Neural cell (in vitro differentiated cells): Measurements from ENCODE around the gene ARHGAP24. TPM values are rescaled to one million over a fixed set of nuclear protein-coding genes. Genes with fewer than 3 reads are reported as not detected.

Source experiments
- H2AFZ ChIP-seq: fragments of 200-600, 300-800 bp; sonication (generic), shearing (Covaris generic); 2 replicates; pipeline ENCODE4 v1.6.0; 2014; ENCODE audit warnings: low read depth, mild to moderate bottlenecking, antibody characterized with exemption, low read length, moderate library complexity
- H3F3A ChIP-seq: fragments of 200-600 bp; shearing (Covaris generic); 2 replicates; pipeline ENCODE4 v1.6.1; 2016; ENCODE audit warnings: mild to moderate bottlenecking, moderate library complexity, mixed read lengths, antibody characterized with exemption, low read length; ENCODE audit not compliant: insufficient read depth, poor library complexity, severe bottlenecking
- H3K27ac ChIP-seq: fragments of 200-600, 300-800 bp; sonication (generic), shearing (Covaris generic); 2 replicates; pipeline ENCODE4 v1.5.1; 2014; ENCODE audit warnings: mild to moderate bottlenecking, low read length, moderate library complexity
- H3K27me3 ChIP-seq: fragments of 300-800, 200-600 bp; sonication (generic), shearing (Covaris generic); 2 replicates; pipeline ENCODE4 v1.6.0; 2014; ENCODE audit warnings: mild to moderate bottlenecking, low read depth, low read length, moderate library complexity; ENCODE audit not compliant: insufficient read depth
- H3K36me3 ChIP-seq: fragments of 300-800, 200-600 bp; sonication (generic), shearing (Covaris generic); 2 replicates; pipeline ENCODE4 v1.5.1; 2014; ENCODE audit warnings: mild to moderate bottlenecking, antibody characterized with exemption, low read length, moderate library complexity; ENCODE audit not compliant: insufficient read depth
- H3K4me2 ChIP-seq: fragments of 300-800, 200-600 bp; sonication (generic), shearing (Covaris generic); 2 replicates; pipeline ENCODE4 v1.6.0; 2014; ENCODE audit warnings: mild to moderate bottlenecking, low read length
- H3K4me3 ChIP-seq: fragments of 300-800, 200-600 bp; sonication (generic), shearing (Covaris generic); 2 replicates; pipeline ENCODE4 v1.5.1; 2014; ENCODE audit warnings: mild to moderate bottlenecking, low read length, moderate library complexity
- H3K79me2 ChIP-seq: fragments of 200-600 bp; shearing (Covaris generic); replicated peaks from 2 replicates; pipeline ENCODE4 v1.6.0; 2014; ENCODE audit warnings: mild to moderate bottlenecking, low read length, moderate library complexity; ENCODE audit not compliant: insufficient read depth
- H3K9ac ChIP-seq: fragments of 300-800, 200-600 bp; sonication (generic), shearing (Covaris generic); 2 replicates; pipeline ENCODE4 v1.6.1; 2016; ENCODE audit warnings: mild to moderate bottlenecking, low read length, mixed read lengths
- H3K9me2 ChIP-seq: fragments of 200-600 bp; shearing (Covaris generic); 2 replicates; pipeline ENCODE4 v1.6.1; 2016; ENCODE audit warnings: mild to moderate bottlenecking, low read length, mixed read lengths; ENCODE audit not compliant: insufficient read depth
- H3K9me3 ChIP-seq: fragments of 200-600, 300-800 bp; sonication (generic), shearing (Covaris generic); 2 replicates; pipeline ENCODE4 v1.6.1; 2016; ENCODE audit warnings: mild to moderate bottlenecking, mixed run types, low read length, moderate library complexity, mixed read lengths
- H4K20me1 ChIP-seq: fragments of 200-600 bp; shearing (Covaris generic); 2 replicates; pipeline ENCODE4 v1.6.1; 2016; ENCODE audit warnings: mild to moderate bottlenecking, mixed run types; ENCODE audit not compliant: insufficient read depth
- CTCF ChIP-seq: fragments of 450-650 bp; IDR thresholded peaks from 2 replicates; pipeline ENCODE4 v1.5.1; 2014; ENCODE audit warnings: antibody characterized with exemption, mild to moderate bottlenecking, moderate library complexity; ENCODE audit not compliant: poor library complexity, severe bottlenecking
- EP300 ChIP-seq: fragments of 450-650 bp; conservative IDR thresholded peaks from 2 replicates; pipeline ENCODE4 v1.6.1; 2014; ENCODE audit warnings: antibody characterized with exemption, mild to moderate bottlenecking, moderate library complexity; ENCODE audit not compliant: poor library complexity, severe bottlenecking
- EZH2 ChIP-seq: fragments of 200-600, 300-800 bp; shearing (Covaris generic), sonication (generic); IDR thresholded peaks from 2 replicates; pipeline ENCODE4 v1.6.1; 2014; ENCODE audit warnings: antibody characterized with exemption, low read length, borderline replicate concordance, mild to moderate bottlenecking; ENCODE audit not compliant: insufficient read depth, poor library complexity, severe bottlenecking
- MXI1 ChIP-seq: fragments of 450-650 bp; conservative IDR thresholded peaks from 2 replicates; pipeline ENCODE4 v1.6.1; 2014; ENCODE audit warnings: antibody characterized with exemption, mild to moderate bottlenecking; ENCODE audit not compliant: poor library complexity, severe bottlenecking
- POLR2AphosphoS5 ChIP-seq: IDR thresholded peaks from 2 replicates; pipeline ENCODE4 v1.6.1; 2012
- RAD21 ChIP-seq: fragments of 450-650 bp; conservative IDR thresholded peaks from 2 replicates; pipeline ENCODE4 v1.6.1; 2014; ENCODE audit warnings: antibody characterized with exemption, mild to moderate bottlenecking, moderate library complexity
- SMC3 ChIP-seq: fragments of 450-650 bp; conservative IDR thresholded peaks from 2 replicates; pipeline ENCODE4 v1.6.1; 2014; ENCODE audit warnings: antibody characterized with exemption, mild to moderate bottlenecking, moderate library complexity; ENCODE audit not compliant: poor library complexity
- TAF1 ChIP-seq: IDR thresholded peaks from 2 replicates; pipeline ENCODE4 v1.6.1; 2012; ENCODE audit warnings: low read depth
- polyA plus RNA-seq: library from polyadenylated mRNA; depleted of rRNA; stranded (reverse); fragments of >200 nt; gene quantifications from 2 replicates; pipeline ENCODE4 v1.2.3, GENCODE V29; 2014
- TF ChIP-seq, protein P1 (sequence below): IDR thresholded peaks from 2 replicates; pipeline ENCODE4 v1.6.1; 2012; ENCODE audit warnings: borderline replicate concordance

The ARHGAP24 gene
- polyA plus RNA-seq, 1 donor from 2014 or later: 2.9 TPM

GRCh38 chr4:86013621-86014020 is 538.7 kb downstream of the ARHGAP24 start:
- H3K4me3 ChIP-seq: no peak overlapping the region
- no peak overlapping the region for H3K9ac ChIP-seq
- no peak overlapping the region for H3K27ac ChIP-seq
- TF ChIP-seq EZH2: no peak
- no peak for TF ChIP-seq TAF1
- TF ChIP-seq SMC3: no peak
- TF ChIP-seq EP300: no peak
- TF ChIP-seq RAD21: no peak
- no peak for TF ChIP-seq POLR2AphosphoS5
- H3K9me3 ChIP-seq: no peaks in the 10 kb centered on the region
- H3F3A ChIP-seq: no peaks in the 10 kb centered on the region
- no peak overlapping the region for H2AFZ ChIP-seq
- H4K20me1 ChIP-seq: no peaks in the 10 kb centered on the region
- H3K79me2 ChIP-seq: no peaks in the 10 kb centered on the region
- H3K27me3 ChIP-seq: no peaks in the 10 kb centered on the region
- H3K4me2 ChIP-seq: no peak overlapping the region
- H3K9me2 ChIP-seq: no peaks in the 10 kb centered on the region
- H3K36me3 ChIP-seq: no peaks in the 10 kb centered on the region

- H4K20me1 ChIP-seq: no peaks in the 10 kb centered on the region
- no peaks in the 10 kb centered on the region for H3K79me2 ChIP-seq
- H3K27me3 ChIP-seq: no peaks in the 10 kb centered on the region
- H3K36me3 ChIP-seq: peaks cover 2% of the 10 kb centered on the region
- no peaks in the 10 kb centered on the region for H3K9me3 ChIP-seq
- no peaks in the 10 kb centered on the region for H3F3A ChIP-seq
- no peak overlapping the region for H3K9ac ChIP-seq
- H3K9me2 ChIP-seq: no peaks in the 10 kb centered on the region
- no peak overlapping the region for H3K4me2 ChIP-seq
- H2AFZ ChIP-seq: no peak overlapping the region
- no peak overlapping the region for H3K4me3 ChIP-seq
- peak overlapping the region; percentile 50 for H3K27ac ChIP-seq
- TF ChIP-seq EP300: peak; percentile 39
- no peak for TF ChIP-seq RAD21
- no peak for TF ChIP-seq TAF1
- TF ChIP-seq POLR2AphosphoS5: peak; percentile 42
Observed at GRCh38 chr4:86014599-86014998, 539.6 kb downstream of the ARHGAP24 start.

- H3K4me3 ChIP-seq: no peak overlapping the region
- no peaks in the 10 kb centered on the region for H3K27me3 ChIP-seq
- no peak overlapping the region for H2AFZ ChIP-seq
- no peak overlapping the region for H3K9ac ChIP-seq
- no peaks in the 10 kb centered on the region for H3K9me3 ChIP-seq
- no peaks in the 10 kb centered on the region for H3K79me2 ChIP-seq
- peaks cover 3% of the 10 kb centered on the region for H3K36me3 ChIP-seq
- no peaks in the 10 kb centered on the region for H4K20me1 ChIP-seq
- H3K9me2 ChIP-seq: no peaks in the 10 kb centered on the region
- peak overlapping the region; percentile 27 for H3K27ac ChIP-seq
- TF ChIP-seq POLR2AphosphoS5 (no peak), TAF1 (no peak), EP300 (no peak), CTCF (no peak), RAD21 (no peak), MXI1 (no peak), EZH2 (no peak), SMC3 (no peak)
- TF ChIP-seq, protein P1, sequence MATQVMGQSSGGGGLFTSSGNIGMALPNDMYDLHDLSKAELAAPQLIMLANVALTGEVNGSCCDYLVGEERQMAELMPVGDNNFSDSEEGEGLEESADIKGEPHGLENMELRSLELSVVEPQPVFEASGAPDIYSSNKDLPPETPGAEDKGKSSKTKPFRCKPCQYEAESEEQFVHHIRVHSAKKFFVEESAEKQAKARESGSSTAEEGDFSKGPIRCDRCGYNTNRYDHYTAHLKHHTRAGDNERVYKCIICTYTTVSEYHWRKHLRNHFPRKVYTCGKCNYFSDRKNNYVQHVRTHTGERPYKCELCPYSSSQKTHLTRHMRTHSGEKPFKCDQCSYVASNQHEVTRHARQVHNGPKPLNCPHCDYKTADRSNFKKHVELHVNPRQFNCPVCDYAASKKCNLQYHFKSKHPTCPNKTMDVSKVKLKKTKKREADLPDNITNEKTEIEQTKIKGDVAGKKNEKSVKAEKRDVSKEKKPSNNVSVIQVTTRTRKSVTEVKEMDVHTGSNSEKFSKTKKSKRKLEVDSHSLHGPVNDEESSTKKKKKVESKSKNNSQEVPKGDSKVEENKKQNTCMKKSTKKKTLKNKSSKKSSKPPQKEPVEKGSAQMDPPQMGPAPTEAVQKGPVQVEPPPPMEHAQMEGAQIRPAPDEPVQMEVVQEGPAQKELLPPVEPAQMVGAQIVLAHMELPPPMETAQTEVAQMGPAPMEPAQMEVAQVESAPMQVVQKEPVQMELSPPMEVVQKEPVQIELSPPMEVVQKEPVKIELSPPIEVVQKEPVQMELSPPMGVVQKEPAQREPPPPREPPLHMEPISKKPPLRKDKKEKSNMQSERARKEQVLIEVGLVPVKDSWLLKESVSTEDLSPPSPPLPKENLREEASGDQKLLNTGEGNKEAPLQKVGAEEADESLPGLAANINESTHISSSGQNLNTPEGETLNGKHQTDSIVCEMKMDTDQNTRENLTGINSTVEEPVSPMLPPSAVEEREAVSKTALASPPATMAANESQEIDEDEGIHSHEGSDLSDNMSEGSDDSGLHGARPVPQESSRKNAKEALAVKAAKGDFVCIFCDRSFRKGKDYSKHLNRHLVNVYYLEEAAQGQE: no peak
- H3K4me2 ChIP-seq: no peak overlapping the region
- no peaks in the 10 kb centered on the region for H3F3A ChIP-seq
Observed at GRCh38 chr4:86015412-86016350, 540.7 kb downstream of the ARHGAP24 start.
